ENCODE results near the gene GAST. TPM values are rescaled to one million over a fixed set of nuclear protein-coding genes. Genes with fewer than 3 reads are reported as not detected.

The GAST gene
- total and polyA plus RNA-seq, 2 experiments from 2014 or later = not detected

DNA sequence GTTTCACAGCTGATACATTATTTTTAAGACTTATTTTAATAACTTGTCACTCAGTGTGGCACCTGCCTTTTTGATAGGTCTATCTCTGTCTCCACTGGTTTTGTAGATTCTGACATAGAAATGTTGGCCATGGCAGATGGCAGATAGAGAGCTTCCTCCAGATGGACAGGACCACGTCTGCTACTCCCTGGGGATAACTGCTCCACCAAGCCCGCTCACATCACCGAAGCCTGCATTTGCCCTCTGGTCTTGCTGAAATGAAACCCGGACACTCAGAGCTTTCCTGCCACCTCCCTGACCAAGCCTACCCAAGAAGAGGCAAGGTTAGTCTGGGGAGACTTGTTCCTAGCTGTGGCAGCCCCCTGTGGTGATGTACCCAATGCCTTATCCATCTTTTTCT is 38.7 kb downstream of the GAST start:
- Mint-ChIP-seq H3K36me3 (ENCODE audit: low read depth) (peaks cover 10% of the 10 kb centered on the region), H3K27ac (no peak overlapping the region), H3K4me1 (no peaks in the 10 kb centered on the region), H3K4me3 (no peak overlapping the region), H3K27me3 (ENCODE audit: insufficient read depth, low read depth, poor library complexity) (peaks cover 17% of the 10 kb centered on the region), H3K9me3 (no peaks in the 10 kb centered on the region)
- H3K4me3 ChIP-seq = no peak overlapping the region
- H3K4me2 ChIP-seq = no peak overlapping the region
- no peaks in the 10 kb centered on the region; the same call in 1 of the 2 replicates for H4K20me1 ChIP-seq (replicated peaks; ENCODE audit: insufficient read depth)
- H3K4me1 ChIP-seq (ENCODE audit: insufficient read depth) = no peaks in the 10 kb centered on the region
- TF ChIP-seq CREB1 (CRISPR knock-in tag; IDR thresholded peaks at IDR 0.05; ENCODE audit: low read depth) (no peak), ZNF462 (CRISPR knock-in tag; IDR thresholded peaks at IDR 0.05) (no peak), STAT1 (IDR thresholded peaks at IDR 0.05; ENCODE audit: unreplicated experiment) (no peak), EZH2phosphoT487 (IDR thresholded peaks at IDR 0.05; ENCODE audit: unreplicated experiment) (no peak), REST (IDR thresholded peaks at IDR 0.05; ENCODE audit: unreplicated experiment) (no peak)
- TF ChIP-seq, protein P1, sequence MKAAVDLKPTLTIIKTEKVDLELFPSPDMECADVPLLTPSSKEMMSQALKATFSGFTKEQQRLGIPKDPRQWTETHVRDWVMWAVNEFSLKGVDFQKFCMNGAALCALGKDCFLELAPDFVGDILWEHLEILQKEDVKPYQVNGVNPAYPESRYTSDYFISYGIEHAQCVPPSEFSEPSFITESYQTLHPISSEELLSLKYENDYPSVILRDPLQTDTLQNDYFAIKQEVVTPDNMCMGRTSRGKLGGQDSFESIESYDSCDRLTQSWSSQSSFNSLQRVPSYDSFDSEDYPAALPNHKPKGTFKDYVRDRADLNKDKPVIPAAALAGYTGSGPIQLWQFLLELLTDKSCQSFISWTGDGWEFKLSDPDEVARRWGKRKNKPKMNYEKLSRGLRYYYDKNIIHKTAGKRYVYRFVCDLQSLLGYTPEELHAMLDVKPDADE (IDR thresholded peaks at IDR 0.05) = no peak
- ATAC-seq (no peak), DNase-seq (ENCODE audit: low spot score) (no peak)
- H3K79me2 ChIP-seq (replicated peaks; ENCODE audit: insufficient read depth) = no peaks in the 10 kb centered on the region
- H3K36me3 ChIP-seq (ENCODE audit: insufficient read depth) = no peaks in the 10 kb centered on the region
- no peaks in the 10 kb centered on the region for H3K9me2 ChIP-seq (ENCODE audit: insufficient read depth)
- no peak overlapping the region for H2AFZ ChIP-seq
- no peaks in the 10 kb centered on the region for H3K27me3 ChIP-seq (ENCODE audit: insufficient read depth)
- H3K27ac ChIP-seq (ENCODE audit: low read depth) = no peak overlapping the region
- H3F3A ChIP-seq (replicated peaks; ENCODE audit: low read depth) = no peaks in the 10 kb centered on the region

All from GM23338 (cell line).